HG03025 (cell line): Measurements from ENCODE around the gene TFAP2E.
"Not testable (repeated sequence)": the region's sequence is repeated elsewhere in the genome, so short reads cannot be mapped to it uniquely, and the experiment has no call there.

ENCODE experiments used
- ATAC-seq: cut with Tn5 transposase; IDR thresholded peaks from one replicate; pipeline ENCODE4 v1.9.1; 2021; ENCODE audit warnings: mild to moderate bottlenecking, moderate library complexity; ENCODE audit not compliant: unreplicated experiment, low FRiP score

TFAP2E gene

DNA sequence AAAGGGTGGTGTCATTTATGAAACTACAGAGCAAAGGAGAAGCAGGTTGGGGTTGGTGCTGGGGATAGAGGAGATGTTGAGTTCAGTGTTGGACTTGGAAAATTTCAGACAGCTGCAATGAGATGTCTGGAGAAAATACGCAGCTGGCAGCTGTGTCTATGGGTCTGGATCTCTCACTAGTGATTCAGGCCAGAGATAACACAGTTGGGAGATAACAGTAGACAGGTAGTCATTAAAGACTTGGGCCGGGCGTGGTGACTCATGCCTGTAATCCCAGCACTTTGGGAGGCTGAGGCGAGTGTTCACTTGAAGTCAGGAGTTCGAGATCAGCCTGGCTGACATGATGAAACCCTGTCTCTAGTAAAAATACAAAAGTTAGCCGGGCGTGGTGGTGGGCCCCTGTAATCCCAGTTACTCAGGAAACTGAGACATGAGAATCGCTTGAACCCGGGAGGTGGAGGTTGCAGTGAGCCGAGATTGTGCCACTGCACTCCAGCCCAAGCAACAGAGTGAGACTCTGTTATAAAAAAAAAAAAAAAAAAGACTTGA is 2.5 kb upstream of the TFAP2E start:
- ATAC-seq = no peak

DNA sequence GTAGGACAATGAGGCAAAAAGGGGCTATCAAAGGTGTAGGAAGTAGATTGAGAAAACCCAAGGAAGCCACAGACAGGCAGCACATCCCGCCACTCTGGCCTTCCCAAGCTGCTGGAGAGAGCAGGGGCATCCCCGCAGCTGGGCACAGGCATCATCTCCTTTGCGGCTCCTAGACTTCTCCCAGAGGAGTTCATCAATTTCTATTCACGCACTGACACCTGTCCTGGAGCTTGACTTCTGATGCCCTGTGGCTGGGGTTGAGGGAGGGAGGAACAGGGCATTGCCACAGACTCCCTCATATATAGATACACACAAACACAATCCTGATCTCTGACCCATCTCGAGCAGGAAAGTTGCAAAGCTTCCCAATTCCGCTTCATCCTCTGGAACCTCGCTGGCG is 1.9 kb upstream of the TFAP2E start:
- ATAC-seq = no peak

DNA sequence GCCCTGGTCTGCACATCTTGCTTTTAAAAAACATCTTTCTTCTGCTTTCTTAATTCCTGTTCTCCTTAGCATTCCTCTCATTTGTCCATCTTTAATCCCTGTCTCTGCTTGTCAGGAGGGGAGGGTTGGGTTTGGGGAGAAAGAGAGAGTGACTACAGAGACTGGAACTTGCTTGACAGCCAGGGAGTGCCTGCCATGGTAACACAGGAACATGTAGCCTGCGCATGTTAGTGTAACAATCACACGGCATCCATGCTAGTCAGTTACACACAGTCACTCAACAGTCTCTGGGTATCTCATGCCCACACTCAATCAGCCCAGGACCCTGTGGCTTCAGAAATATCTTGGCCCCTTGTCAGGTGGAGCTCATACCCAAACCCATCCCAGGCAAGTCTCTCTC is 818 bp upstream of the TFAP2E start:
- ATAC-seq = no peak

DNA sequence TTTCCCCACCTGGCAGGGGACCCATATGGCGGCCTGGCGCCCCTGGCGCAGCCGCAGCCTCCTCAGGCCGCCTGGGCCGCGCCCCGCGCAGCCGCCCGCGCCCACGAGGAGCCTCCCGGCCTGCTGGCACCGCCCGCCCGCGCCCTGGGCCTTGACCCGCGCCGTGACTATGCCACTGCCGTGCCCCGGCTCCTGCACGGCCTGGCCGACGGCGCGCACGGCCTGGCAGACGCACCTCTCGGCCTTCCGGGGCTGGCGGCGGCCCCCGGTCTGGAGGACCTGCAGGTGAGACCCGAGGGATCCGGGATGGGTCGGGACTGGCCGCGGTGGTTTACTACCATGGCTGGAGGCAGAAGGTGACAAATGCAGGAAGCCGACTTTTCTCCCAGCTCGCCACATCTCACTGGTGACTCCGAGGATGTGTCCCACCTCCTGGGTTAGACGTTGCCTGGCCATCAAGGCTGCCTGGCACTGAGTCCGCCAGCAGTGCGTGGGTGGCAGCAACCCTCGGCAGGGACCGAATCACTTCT is 1.1 kb downstream of the TFAP2E start:
- ATAC-seq = no peak

DNA sequence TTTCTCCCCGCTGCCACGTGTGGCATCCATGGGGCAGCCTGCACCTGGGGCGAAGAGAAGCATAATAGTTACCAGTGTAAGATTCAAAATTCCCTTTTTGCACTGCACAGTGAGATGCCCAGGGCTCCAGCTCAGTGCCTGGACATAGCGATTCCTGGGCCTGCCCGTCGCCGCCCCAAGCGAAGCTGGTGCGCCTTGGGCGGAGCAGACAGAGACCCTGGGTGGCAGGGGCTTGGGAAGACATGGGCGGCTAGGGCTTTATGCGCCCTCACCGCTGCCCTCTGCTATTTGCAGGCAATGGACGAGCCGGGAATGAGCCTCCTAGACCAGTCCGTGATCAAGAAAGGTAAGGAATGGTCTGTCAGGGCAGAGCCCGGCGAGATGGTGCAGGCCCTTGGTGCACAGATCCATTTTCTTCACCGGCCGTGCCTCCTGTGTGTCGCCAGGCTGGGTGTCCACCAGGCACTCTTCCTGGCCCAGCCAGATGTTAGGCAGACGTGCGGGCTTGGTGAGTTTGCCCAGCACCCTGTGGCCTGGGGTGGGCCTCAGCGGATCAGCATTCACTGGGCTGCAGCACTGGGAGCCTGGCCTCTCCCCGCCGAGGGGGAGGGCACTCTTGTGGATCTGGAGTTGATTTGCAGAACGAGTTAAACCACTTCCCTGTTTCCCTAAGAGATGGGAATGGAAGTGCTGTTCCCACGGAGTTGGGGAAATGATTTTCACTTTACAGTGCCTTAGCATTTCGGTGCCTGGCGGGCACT is 1.7 kb downstream of the TFAP2E start:
- no peak for ATAC-seq

DNA sequence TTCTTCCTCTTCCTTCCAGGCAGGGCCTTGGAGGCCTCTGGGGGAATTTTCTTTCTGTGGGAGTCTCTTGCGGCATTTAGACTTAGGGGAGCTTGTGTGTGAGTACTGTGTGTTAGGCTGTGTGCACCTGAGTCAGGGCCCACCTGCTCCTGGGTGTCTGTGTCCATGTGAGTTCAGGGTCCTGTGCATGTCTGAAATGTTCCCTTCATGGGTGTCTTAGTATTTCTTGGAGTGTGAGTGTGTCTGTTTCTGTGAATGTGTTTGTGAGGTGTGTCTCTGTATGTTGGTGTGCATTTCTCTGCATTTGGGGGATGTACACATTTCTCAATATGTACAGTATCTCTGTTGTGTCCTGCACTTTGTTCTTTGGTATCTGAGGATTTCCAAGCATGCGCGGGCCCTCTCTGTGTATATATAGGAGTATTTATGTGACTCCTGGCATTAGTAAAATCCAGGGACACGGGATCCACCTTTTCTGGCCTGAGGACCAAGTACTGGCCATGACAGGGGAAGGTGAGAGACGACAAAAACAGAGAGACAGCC is 2.4 kb downstream of the TFAP2E start:
- no peak for ATAC-seq

DNA sequence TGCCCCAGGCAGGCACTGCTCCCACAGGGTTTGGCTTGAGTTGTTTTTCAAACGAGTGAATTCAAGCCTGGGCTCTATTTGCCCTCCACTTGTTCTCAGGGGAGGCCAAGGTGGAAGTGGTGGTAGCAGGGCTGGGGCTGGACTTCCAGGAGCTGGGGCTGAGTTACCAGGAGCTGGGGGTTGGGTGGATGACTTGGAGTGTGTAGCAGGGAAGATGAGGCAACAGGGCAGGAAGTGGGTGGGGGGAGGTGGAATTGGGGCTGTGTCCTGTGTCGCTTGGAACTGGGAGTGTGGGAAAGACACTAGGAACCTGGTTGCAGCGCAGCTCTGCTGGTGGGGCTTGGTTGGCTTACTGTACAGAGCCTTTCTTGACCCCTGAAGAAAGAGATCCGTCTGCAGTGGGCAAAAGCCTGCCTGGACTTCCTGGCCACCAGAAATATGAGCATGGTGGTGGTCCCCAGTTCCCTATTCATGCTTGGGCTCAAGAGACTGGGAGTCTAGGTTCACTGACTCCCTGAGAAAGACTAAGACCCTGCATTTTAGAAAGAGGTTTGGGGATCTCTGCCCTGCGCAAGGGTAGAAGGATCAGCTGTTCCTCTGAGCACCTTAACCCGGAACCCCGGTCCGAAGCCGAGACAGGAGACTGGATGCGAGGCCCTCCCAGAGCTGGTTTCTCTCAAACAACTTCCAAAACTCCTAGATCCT is 3.1 kb downstream of the TFAP2E start:
- ATAC-seq = no peak

DNA sequence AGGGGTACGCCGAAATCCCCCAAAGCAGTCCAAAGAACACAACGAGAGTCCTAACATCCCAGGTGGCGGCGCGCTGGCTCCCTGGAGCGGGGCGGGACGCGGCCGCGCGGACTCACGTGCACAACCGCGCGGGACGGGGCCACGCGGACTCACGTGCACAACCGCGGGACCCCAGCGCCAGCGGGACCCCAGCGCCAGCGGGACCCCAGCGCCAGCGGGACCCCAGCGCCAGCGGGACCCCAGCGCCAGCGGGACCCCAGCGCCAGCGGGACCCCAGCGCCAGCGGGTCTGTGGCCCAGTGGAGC is 3.6 kb downstream of the TFAP2E start:
- ATAC-seq = not testable (repeated sequence)

DNA sequence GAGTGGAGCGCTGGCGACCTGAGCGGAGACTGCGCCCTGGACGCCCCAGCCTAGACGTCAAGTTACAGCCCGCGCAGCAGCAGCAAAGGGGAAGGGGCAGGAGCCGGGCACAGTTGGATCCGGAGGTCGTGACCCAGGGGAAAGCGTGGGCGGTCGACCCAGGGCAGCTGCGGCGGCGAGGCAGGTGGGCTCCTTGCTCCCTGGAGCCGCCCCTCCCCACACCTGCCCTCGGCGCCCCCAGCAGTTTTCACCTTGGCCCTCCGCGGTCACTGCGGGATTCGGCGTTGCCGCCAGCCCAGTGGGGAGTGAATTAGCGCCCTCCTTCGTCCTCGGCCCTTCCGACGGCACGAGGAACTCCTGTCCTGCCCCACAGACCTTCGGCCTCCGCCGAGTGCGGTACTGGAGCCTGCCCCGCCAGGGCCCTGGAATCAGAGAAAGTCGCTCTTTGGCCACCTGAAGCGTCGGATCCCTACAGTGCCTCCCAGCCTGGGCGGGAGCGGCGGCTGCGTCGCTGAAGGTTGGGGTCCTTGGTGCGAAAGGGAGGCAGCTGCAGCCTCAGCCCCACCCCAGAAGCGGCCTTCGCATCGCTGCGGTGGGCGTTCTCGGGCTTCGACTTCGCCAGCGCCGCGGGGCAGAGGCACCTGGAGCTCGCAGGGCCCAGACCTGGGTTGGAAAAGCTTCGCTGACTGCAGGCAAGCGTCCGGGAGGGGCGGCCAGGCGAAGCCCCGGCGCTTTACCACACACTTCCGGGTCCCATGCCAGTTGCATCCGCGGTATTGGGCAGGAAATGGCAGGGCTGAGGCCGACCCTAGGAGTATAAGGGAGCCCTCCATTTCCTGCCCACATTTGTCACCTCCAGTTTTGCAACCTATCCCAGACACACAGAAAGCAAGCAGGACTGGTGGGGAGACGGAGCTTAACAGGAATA is 4.2 kb downstream of the TFAP2E start:
- ATAC-seq = no peak

DNA sequence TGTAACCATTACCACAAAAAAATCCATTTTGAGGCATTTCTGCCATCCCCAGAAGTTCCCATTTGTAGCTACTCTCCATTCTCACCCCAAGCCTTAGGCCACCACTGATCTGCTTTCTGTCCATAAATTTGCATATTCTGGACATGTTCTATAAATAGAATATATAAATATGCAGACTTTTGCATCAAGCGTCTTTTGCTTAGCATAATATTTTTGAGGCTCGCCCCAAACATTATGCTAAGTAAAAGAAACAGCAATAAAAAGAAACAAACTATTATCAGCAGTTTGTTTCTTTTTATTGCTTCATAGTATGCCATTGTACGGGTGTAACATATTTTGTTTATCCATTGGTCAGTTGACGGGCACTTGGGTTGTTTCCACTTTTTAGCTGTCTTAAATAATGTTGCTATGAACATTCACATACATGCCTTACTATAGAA is 7.9 kb downstream of the TFAP2E start:
- ATAC-seq = no peak

DNA sequence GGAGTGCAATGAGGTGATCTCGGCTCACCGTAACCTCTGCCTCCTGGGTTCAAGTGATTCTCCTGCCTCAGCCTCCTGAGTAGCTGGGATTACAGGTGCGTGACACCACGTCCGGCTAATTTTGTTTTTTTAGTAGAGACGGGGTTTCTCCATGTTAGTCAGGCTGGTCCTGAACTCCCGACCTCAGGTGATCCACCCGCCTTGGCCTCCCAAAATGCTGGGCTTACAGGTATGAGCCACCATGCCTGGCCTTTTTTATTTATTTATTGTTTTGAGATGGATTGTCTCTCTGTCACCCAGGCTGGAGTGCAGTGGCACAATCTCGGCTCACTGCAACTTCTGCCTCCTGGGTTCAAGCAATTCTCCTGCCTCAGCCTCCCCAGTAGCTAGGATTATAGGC is 8.5 kb downstream of the TFAP2E start:
- ATAC-seq = not testable (repeated sequence)

DNA sequence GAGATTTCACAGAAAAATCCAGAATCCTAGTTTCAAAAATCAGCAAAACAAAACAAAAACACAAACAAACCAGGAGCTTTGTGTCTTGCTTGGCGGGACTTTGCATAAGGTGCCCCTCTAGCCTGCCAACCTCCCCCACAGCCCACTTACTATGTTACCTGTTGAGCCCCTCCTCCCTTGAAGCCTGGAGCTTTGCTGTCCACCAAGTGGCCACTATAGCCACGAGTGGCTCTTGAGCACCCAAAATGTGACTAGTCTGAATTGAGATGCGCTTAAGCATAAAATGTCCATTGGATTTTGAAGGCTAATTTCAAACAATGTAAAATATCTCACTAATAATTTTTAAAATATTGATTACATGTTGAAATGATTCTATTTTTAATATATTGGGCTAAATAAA is 12.2 kb downstream of the TFAP2E start:
- no peak for ATAC-seq

DNA sequence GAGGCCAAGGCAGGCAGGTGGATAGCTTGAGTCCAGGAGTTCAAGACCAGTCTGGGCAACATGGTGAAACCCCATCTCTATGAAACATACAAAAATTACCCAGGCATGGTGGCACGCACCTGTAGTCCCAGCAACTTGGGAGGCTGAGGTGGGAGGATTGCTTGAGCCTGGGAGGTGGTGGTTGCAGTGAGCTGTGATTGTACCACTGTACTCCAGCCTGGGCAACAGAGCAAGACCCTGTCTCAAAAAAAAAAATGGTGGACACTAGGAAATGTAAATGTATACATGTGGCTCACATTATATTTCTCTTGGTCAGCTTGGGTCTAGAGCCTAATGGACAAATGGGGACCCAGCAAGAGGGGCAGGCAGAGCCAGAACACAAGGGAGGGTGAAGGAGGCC is 12.7 kb downstream of the TFAP2E start:
- ATAC-seq = not testable (repeated sequence)

DNA sequence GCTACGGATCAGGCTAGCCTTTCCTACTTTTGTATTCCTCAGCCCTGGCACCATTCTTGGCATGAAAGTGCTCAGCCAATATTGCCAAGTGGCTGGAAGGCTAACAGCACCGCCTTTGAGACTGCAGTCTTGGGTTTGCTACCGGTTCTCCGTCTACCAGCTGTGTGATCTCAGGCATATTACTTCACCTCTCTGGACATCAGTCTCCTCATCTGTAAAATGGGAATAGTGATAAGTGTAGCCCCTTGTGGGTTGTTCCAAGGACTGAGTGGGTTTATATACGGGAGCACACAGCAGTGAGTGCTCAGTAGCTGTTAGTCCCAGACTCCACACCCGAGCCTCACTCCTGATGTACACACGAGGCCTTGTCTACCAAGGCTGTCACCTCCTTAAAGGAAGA is 13.7 kb downstream of the TFAP2E start:
- ATAC-seq = no peak

DNA sequence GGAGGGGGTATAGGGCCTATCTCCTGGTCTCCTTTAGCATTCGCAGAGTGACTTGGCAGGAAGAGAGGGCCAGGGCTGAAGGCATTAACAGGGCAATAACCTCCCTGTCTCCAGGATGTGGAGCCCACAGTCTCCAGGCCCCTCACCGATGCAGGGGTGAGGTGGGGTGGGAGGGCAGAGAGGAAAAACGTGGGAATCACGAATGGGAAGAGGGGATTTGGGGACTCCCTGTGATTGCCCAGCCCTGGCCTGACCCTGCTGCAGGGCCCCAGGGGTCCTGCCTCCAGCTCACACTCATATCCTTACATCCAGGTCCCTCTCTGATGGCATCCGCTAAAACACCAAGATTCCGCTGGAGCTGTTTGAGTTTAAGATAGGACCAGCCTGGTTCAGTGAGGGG is 14.6 kb downstream of the TFAP2E start:
- ATAC-seq = no peak

DNA sequence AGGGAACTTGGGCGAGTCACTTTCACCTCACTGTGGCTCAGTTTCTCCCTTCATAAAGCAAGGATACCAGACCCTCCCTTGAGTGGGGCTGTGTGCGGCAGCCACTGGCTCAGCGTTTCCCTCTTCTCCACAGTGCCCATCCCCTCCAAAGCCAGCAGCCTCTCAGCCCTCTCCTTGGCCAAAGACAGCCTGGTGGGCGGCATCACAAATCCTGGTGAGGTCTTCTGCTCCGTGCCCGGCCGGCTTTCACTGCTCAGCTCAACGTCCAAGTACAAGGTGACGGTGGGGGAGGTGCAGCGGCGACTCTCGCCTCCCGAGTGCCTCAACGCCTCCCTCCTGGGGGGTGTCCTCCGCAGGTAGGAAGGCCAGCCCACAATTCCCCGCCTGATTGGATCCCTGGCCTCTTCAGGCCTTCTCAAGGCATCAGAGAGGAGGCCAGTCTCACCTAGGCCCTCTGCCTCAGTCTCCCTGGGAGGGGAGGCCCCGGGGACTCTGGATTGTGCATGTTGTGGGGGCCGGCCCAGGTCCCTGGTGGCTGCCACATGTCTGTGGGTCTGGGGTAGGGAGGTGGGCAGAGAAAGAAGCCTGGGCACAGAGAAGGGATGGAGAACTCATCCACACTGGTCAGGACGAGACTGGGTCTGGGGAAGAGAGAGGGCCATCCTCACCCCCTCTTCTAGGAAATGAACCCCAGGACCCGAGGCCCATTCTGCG is 15.2 kb downstream of the TFAP2E start:
- no peak for ATAC-seq

DNA sequence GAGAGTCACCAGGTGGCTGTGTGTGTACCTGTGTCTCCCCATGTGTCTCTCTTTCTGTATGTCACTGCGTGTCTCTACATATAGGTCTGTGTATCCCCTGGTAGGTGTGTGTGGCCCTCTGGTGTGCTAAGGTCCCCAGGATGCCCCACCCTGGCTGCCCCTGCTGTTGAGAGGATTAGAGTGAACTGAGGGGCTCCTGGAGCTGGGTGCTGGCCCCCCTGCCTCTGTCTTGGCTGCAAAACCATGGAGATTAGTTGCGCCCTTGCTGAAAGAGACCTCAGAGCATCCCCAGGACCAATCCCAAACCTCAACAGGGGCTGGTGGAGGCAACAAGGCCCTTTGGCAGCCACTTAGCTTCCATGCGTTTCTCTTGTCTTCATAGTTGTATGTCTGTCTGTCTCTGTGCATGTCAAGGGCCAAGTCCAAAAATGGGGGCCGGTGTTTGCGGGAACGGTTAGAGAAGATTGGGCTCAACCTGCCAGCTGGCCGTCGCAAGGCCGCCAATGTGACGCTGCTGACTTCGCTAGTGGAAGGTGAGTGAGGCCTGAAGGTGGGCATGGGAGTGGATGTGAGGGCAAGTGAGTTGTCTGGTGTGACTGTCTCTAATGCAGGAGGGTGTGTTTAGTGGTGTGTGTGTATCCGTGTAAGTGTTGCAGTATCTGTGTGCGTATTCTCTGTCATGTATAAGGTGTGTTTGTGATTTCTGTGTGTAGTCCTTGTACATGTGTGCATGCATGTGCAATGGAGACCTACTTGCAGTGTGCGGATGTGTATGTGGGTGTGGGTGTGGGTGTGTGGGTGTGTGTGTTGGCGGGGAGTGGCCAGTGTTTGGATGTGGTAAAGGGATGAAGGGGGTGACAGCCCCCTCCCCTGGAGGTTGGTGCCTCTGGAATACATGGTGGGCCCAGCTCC is 16.7 kb downstream of the TFAP2E start:
- ATAC-seq = no peak

DNA sequence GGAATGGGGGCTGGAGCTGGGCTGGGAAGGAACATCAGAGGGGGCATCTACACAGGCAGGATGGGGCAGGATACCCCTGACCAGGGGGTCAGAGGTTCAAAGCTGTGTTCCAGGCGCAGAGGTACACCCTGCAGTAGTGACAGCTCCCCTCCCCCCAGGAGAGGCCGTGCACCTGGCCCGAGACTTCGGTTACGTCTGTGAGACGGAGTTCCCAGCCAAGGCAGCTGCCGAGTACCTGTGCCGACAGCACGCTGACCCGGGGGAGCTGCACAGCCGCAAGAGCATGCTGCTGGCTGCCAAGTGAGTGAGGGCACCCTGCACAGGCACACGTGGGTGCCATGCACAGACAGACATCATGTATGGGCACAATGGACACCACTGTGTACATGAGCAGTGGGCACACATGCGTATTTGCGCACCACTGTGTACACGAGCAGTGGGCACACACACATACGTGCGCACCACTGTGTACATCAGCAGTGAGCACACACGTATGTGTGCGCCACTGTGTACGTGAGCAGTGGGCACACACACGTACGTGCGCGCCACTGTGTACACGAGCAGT is 17.4 kb downstream of the TFAP2E start:
- no peak for ATAC-seq
